Erythroblast (primary cell): ENCODE data around the gene CMAS.

ENCODE experiments used
- DNase-seq, 2 experiments: peaks; one replicate each; lab custom pipeline; 2025; lab: John Stamatoyannopoulos, UW
- GATA1 ChIP-seq: IDR thresholded peaks from 2 replicates; pipeline ENCODE4 v1.6.1; 2011; ENCODE audit warnings: low read depth, mild to moderate bottlenecking, control low read depth, low read length, moderate library complexity
- POLR2A ChIP-seq: IDR thresholded peaks from 2 replicates; pipeline ENCODE4 v1.6.1; 2011; ENCODE audit warnings: mild to moderate bottlenecking, low read length

The CMAS gene

GRCh38 chr12:22110176-22110575 is 64.2 kb downstream of the CMAS start:
- DNase-seq, result no peak

More at GRCh38 chr12:22110176-22110575, 64.2 kb downstream of the CMAS start:
- TF ChIP-seq POLR2A, result no peak
- TF ChIP-seq GATA1, result no peak
